Measurements from ENCODE around the gene GPBP1L1. TPM values are rescaled to one million over a fixed set of nuclear protein-coding genes. Genes with fewer than 3 reads are reported as not detected.

The GPBP1L1 gene
- total and polyA plus RNA-seq, 9 of the 15 experiments (the other 6 are each of a cell fraction or from before 2014, with no cell fraction given): 86.0 to 216 (median 138) TPM

DNA sequence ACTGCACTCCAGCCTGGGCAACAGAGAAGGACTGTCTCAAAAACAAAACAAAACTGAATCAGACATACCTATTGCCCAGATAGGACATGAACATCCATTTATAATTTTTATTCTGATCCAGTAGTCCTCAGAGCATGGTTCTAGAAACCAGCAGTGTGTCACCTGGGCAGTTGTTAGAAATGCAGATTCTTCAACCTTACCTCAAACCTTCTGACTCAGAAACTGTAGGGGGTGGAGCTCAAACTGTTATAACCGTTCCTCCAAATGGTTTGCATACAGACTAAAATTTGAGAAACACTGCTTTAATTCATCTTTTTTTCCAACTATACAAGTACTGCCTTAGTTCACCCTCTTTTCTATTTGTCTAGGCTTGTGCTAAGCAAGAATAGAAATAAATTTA is 96.5 kb downstream of the GPBP1L1 start:
- ChIA-PET CTCF (ENCODE audit: low intra/inter-chr PET ratio) (no interaction called here), POLR2A (interaction anchor here (0.6 to 3.3 kb wide), 5 partner anchors 10 to 90 kb away, joined by 3 to 15 read pairs (median 4); partner anchors contain the start of genes CCDC163 and PRDX1)
- Histone ChIP-seq H3K27me3 (ENCODE audit: control insufficient read depth in 2 of 2, insufficient read depth in 2 of 2, low read length in 2 of 2) (no peaks in the 10 kb centered on the region), H3K4me2 (ENCODE audit: insufficient read depth, low read length) (no peak overlapping the region), H3K9ac (ENCODE audit: insufficient read depth in 1 of 2, low read depth in 2 of 2, low read length in 2 of 2) (no peak overlapping the region), H4K20me1 (replicated peaks; ENCODE audit: control insufficient read depth, insufficient read depth, low read length) (peaks cover 35% of the 10 kb centered on the region), H3K9me1 (ENCODE audit: control insufficient read depth, insufficient read depth, low read length) (peaks cover 6% of the 10 kb centered on the region), H3K9me3 (replicated peaks; ENCODE audit: control insufficient read depth, insufficient read depth, low read depth, low read length) (no peaks in the 10 kb centered on the region), H3K27ac (ENCODE audit: extremely low read depth, low read depth, low read length) (no peak overlapping the region), H3K4me1 (replicated peaks in 1 of 2; ENCODE audit: control insufficient read depth in 2 of 2, insufficient read depth in 2 of 2, low read length in 2 of 2) (peaks cover 6 to 27% of the 10 kb centered on the region in 2 experiments; a peak in 4 of 5 replicates), H3K79me2 (ENCODE audit: control insufficient read depth, insufficient read depth, low read length) (peaks cover 98% of the 10 kb centered on the region), H3K36me3 (ENCODE audit: control insufficient read depth, insufficient read depth, low read length) (peaks cover 92% of the 10 kb centered on the region), H2AFZ (ENCODE audit: low read depth, low read length) (no peak overlapping the region), H3K4me3 (no peak overlapping the region)
- intact Hi-C loops (cut with micrococcal nuclease) (no loop called here), in situ Hi-C loops (cut with MboI) (no loop called here)
- WGBS (ENCODE audit: insufficient coverage, low coverage, missing lambda C conversion rate): 62% methylated on average over 1 of the region's 1 CpG
- no peak for DNase-seq (ENCODE audit: extremely low read depth in 1 of 4, low spot score in 3 of 4)
- ATAC-seq: no peak
- no peak for FAIRE-seq
- no TSS peak for BruUV-seq (replicated peaks)
- TF ChIP-seq USF1 (CRISPR knock-in tag; IDR thresholded peaks at IDR 0.05): no peak
- 0 out of 2 replicates have a peak, but pooled peaks have one; percentile 34 for TF ChIP-seq RBFOX2 (IDR thresholded peaks at IDR 0.05; ENCODE audit: low read depth, low read length)
- TF ChIP-seq ZSCAN29 (IDR thresholded peaks at IDR 0.05): no peak

DNA sequence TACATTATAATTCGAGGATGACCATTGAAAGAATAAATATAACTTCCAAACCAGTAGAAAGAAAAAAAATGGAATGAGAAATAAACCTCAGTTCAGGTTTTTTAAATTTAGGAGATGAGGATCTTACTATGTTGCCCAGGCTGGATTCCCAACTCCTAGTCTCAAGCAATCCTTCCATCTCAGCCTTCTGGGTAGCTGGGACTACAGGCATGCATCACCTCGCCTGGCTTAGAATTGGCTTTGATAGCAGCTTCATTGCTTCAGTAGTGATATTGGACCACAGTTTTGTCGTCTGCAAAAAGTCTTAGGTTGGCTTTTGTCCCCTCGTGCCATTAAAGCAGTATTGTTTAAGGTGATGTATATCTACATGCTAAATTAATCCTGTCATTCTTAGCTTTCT is 99.6 kb downstream of the GPBP1L1 start:
- in situ Hi-C loops (cut with MboI) (no loop called here), intact Hi-C loops (cut with micrococcal nuclease) (no loop called here)
- WGBS (ENCODE audit: insufficient coverage, low coverage, missing lambda C conversion rate): 38% methylated on average over 4 of the region's 4 CpGs
- ATAC-seq (no peak), FAIRE-seq (no peak), DNase-seq (ENCODE audit: extremely low read depth in 1 of 4, low spot score in 3 of 4) (no peak)
- Histone ChIP-seq H2AFZ (ENCODE audit: low read depth, low read length) (no peak overlapping the region), H3K9me1 (ENCODE audit: control insufficient read depth, insufficient read depth, low read length) (peaks cover 6% of the 10 kb centered on the region), H3K27me3 (ENCODE audit: control insufficient read depth in 2 of 2, insufficient read depth in 2 of 2, low read length in 2 of 2) (no peaks in the 10 kb centered on the region), H3K4me3 (peak overlapping the region; percentile 88; the same call in 1 of the 2 replicates), H4K20me1 (replicated peaks; ENCODE audit: control insufficient read depth, insufficient read depth, low read length) (peaks cover 38% of the 10 kb centered on the region), H3K9me3 (replicated peaks; ENCODE audit: control insufficient read depth, insufficient read depth, low read depth, low read length) (no peaks in the 10 kb centered on the region), H3K36me3 (ENCODE audit: control insufficient read depth, insufficient read depth, low read length) (peaks cover 64% of the 10 kb centered on the region), H3K79me2 (ENCODE audit: control insufficient read depth, insufficient read depth, low read length) (peaks cover 83% of the 10 kb centered on the region), H3K4me1 (replicated peaks in 1 of 2; ENCODE audit: control insufficient read depth in 2 of 2, insufficient read depth in 2 of 2, low read length in 2 of 2) (peaks cover 6 to 31% of the 10 kb centered on the region in 2 experiments; a peak in 4 of 5 replicates), H3K27ac (ENCODE audit: extremely low read depth, low read depth, low read length) (no peak overlapping the region), H3K4me2 (ENCODE audit: insufficient read depth, low read length) (peak overlapping the region; percentile 99), H3K9ac (ENCODE audit: insufficient read depth in 1 of 2, low read depth in 2 of 2, low read length in 2 of 2) (peak overlapping the region in 1 of 2 experiments; percentile 28; a peak in 1 of 4 replicates)
- BruUV-seq (replicated peaks): no TSS peak
- ChIA-PET CTCF (ENCODE audit: low intra/inter-chr PET ratio) (no interaction called here), POLR2A (interaction anchor here (0.5 to 10.2 kb wide), 10 partner anchors 8 to 492 kb away, joined by 3 to 142 read pairs (median 14); partner anchors contain the start of genes MUTYH, PRDX1 and TOE1)
- no peak for TF ChIP-seq ZEB2 (IDR thresholded peaks at IDR 0.05)
- no peak for TF ChIP-seq ZZZ3 (IDR thresholded peaks at IDR 0.05)
- peak; percentile 84 for TF ChIP-seq ZNF121 (CRISPR knock-in tag; conservative IDR thresholded peaks at IDR 0.05)
- TF ChIP-seq ZBTB2 (IDR thresholded peaks at IDR 0.05): no peak
- no peak for TF ChIP-seq SLC30A9 (CRISPR knock-in tag; IDR thresholded peaks at IDR 0.05)
- no peak for TF ChIP-seq FIP1L1 (IDR thresholded peaks at IDR 0.05; ENCODE audit: low read depth, low read length, poor library complexity, severe bottlenecking)
- TF ChIP-seq PHF8 (IDR thresholded peaks at IDR 0.05; ENCODE audit: borderline replicate concordance, low read length): no peak
- TF ChIP-seq PTRF (tag; IDR thresholded peaks at IDR 0.05): no peak
- 0 out of 2 replicates have a peak, but pooled peaks have one; percentile 23 for TF ChIP-seq POLR2A (conservative IDR thresholded peaks at IDR 0.05)
- TF ChIP-seq SMARCA4 (IDR thresholded peaks at IDR 0.05): no peak
- no peak for TF ChIP-seq SMARCC2 (IDR thresholded peaks at IDR 0.05; ENCODE audit: low read depth)
- no peak for TF ChIP-seq ZBTB7A (IDR thresholded peaks at IDR 0.05; ENCODE audit: borderline replicate concordance, control insufficient read depth, low read depth, low read length)
- no peak for TF ChIP-seq ZNF134 (CRISPR knock-in tag; conservative IDR thresholded peaks at IDR 0.05)
- TF ChIP-seq MEF2A (IDR thresholded peaks at IDR 0.05; ENCODE audit: control insufficient read depth, low read depth, low read length): no peak

All from K562 (cell line).